ENCODE results near the gene TRIO.

TRIO gene

GRCh38 chr5:14475045-14475444 lies 331.9 kb downstream of the TRIO start:
- no peak for DNase-seq

GRCh38 chr5:14476786-14477435 lies 333.8 kb downstream of the TRIO start:
- no peak for DNase-seq

GRCh38 chr5:14479143-14479696 lies 336.1 kb downstream of the TRIO start:
- DNase-seq, result no peak

DNA sequence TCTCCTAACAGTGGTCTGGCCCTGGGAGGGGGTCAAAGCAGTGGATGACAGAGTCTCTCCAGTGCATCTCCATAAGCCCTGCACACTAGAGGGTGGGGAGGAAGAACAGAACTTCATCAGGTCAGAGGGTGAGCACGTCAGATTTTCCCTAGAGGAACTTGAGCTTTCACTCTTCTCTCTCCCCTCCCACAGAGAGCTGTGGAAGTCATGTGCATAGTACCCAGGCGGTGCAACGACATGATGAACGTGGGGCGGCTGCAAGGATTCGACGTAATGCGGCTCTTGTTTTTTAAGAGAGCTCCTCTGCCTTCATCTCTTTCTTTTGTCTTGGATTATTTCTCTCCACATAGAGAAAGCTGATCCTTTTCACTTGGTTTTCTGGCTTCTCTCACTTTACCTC lies 338.2 kb downstream of the TRIO start:
- no peak for DNase-seq

DNA sequence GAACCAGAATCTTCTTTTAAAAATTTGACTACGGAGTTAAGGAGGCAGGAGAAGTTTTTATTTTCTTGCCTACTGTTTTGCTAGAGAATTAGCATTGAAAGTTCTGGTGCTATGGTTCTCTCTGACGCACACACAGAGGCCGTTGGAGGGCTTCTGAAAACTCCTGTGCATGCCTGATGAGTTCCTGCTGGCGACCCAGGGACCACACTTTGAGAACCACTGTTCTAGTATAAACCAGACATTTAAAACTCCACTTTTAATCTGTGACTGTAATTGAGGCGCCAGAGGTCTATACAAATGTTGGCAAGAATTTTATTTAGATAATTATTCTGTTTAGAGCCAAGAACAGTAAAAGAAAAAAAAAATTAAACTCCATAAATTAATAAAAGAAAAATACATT lies 338.9 kb downstream of the TRIO start:
- no peak for DNase-seq

- no peak for DNase-seq
Measured at GRCh38 chr5:14483504-14484157, 340.5 kb downstream of the TRIO start.

DNA sequence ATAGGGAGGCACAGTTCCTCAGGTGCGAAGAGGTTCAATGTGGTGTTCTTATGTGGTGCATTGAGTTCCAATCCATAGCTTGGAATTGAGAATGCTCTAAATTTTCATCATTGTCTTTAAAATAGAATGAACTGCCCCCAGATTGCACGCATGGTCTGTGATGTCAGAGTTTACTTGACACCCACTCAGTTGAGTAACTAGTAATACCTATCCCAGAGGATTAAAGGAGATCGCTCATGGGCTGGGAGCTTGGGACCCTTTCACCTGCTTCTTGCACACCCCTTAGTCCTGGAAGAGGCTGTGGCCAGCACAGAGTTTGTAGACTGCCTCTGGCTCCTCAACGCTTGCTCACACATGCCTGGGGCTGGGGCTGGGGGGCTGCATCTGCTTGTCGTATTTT lies 343.3 kb downstream of the TRIO start:
- DNase-seq, result no peak

- DNase-seq, result no peak
Measured at GRCh38 chr5:14486996-14487896, 344.1 kb downstream of the TRIO start.

DNA sequence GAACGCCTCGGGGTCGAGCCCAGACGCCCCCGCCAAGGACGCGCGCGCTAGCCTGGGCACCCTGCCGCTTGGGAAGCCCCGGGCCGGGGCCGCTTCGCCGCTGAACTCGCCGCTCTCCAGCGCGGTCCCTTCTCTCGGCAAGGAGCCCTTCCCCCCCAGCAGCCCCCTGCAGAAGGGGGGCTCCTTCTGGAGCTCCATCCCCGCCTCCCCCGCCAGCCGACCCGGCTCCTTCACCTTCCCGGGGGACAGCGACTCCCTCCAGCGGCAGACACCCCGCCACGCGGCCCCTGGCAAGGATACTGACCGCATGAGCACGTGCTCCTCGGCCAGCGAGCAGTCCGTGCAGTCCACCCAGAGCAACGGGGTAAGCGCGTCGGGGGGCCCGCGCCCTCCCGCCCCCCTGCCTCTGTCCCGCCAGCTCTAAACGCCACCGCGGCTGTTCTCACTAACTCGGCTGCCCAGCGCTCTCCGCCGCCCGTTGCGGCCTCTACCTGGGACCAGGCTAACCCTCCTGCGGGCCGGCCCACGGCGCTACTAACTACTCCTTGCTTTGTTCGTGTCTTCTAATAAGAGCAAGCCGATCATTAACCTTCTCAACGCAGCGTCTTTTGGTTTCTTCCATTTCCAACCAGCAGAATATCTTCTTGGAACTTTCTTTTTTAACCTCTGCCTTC lies 344.9 kb downstream of the TRIO start:
- no peak for DNase-seq

DNA sequence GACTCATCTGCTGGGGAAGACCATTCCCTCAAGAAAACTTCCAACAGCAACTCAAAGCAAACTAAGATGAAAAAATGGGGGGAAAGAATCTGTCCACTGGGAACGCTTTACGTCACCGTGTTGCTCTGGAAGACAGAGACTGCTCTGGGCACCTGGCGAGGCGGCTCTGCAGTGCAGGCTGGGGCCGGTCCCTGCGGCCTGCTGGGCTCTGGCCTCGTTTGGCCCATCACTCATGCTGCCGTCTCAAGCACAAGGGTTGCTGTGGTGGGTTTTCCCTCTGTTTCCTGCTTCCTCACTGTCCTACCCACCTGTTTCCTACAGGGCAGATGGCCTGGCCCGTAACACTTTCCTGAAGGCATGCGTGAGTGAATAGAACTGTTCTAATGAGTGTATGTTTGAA lies 345.6 kb downstream of the TRIO start:
- DNase-seq, result no peak

DNA sequence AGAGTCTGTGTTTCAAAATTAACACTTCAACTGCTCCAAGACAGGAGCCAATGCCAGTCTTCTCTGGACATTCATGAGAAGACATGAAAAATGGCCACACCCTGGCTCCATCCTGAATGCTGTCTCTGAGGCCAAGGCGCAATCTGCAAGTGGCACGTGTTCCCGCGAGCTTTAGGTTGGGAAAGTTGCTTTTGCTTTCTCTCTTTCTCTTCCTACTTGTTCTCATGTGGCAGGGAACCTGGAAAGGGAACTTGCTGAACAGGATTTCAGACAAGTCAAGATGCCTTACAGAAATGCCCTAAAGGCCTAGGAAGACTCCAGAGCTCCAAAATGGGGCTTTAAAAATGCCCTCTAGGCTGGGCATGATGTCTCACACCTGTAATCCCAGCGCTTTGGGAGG lies 346.5 kb downstream of the TRIO start:
- no peak for DNase-seq

DNA sequence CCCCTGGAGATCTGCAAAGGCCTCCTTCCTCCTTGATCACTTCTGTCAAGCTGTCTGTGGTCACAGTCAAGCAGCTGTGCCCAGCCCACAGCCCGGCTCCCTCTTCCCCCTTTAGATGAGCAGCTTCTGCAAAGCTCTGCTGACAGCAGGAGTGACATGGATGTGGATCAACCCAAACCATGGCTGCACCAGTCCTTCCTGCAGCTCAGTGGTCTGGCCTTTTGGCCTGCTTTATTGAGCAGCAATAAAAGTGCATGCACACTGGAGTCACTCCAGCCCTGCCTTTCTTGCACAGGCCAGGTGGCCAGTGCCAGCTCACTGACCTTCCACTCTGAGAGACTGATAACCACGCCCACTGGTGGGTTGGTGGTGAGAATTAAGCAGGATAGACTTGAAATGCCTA lies 347.2 kb downstream of the TRIO start:
- DNase-seq, result no peak

DNA sequence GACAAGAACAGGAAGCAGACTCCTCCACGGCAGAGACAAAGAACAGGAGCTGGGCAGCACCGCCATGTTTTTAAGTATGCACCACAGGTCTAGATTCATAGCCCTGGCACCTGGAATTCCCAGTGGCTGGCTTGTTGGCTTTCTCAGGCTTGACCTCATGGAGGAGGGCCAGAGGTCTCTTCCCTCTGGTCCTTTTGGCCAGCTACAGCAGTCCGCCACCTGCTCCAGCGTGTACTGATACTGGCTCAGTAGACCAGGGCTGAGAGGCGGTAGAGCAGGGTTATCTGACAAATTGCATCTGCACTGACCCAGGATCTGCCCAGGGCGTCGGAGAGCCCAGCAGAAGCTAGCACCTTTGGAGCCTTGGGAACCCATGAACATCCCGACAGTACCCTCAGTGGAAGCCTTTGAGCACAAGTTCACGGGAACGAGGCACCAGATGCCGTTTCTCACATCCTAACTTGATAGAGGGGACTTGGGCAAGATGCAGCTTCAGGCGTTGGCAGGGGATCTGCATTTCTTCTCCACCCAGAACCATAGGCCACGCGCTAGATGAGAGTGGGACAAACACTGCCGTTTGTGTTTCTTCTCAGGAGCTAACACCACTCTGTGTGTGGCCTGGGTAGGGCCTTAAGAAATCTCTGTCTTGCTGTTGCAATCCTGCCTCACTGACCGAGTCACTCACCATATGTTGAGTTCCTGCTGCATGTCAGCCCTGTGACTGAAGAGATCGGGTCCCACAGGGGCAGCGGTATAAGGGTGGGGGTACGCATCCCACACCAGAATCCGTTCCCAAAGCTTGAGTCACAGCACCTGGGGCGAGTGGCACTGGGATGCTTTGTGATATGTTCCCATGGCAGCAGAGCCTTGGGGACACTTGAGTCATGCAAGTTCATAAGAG lies 348.1 kb downstream of the TRIO start:
- DNase-seq, result no peak

DNA sequence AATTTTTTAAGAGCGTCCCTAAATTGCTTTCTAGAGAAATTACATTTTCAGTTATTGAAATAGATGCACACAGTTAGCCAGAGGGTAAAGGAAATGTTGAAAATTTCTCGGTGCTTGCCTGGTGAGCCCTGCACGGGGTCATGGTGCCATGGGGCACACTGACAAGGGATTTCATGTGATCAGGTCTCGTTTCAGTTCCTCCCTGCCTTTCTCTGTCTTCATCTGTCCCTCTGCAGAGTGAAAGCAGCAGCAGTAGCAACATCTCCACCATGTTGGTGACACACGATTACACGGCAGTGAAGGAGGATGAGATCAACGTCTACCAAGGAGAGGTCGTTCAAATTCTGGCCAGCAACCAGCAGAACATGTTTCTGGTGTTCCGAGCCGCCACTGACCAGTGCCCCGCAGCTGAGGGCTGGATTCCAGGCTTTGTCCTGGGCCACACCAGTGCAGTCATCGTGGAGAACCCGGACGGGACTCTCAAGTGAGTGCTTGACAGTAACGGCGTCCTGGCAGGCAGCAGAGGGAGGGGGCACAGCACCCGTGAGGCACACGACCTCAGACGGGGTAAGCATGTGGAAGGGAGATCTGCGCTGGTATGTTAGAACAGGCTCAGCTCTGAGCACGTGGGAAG lies 349.3 kb downstream of the TRIO start:
- DNase-seq, result no peak

- DNase-seq, result no peak
Measured at GRCh38 chr5:14495301-14495700, 352.2 kb downstream of the TRIO start.

DNA sequence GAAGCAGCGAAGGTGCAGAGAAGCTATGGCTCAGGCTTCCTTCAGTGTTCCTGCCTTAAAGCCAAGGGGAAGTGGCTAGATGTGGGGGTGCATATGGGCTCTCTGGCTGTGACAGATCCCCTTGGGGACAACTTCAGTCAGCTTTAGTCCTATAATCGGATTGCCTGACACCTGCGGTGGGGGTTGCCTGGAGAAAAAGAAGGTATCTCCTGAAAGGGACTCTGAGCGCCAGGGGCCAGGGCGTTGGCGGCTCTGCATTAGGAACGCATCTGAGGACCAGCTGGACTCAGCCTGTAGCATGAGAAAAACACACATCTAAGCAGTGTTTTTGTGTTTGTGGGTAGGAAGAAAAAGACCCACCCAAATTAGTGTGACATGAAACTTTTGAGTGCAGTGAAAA lies 354.2 kb downstream of the TRIO start:
- no peak for DNase-seq

- DNase-seq, result no peak
Measured at GRCh38 chr5:14501353-14502293, 358.5 kb downstream of the TRIO start.

- DNase-seq, result no peak
Measured at GRCh38 chr5:14502294-14502690, 359.1 kb downstream of the TRIO start.

DNA sequence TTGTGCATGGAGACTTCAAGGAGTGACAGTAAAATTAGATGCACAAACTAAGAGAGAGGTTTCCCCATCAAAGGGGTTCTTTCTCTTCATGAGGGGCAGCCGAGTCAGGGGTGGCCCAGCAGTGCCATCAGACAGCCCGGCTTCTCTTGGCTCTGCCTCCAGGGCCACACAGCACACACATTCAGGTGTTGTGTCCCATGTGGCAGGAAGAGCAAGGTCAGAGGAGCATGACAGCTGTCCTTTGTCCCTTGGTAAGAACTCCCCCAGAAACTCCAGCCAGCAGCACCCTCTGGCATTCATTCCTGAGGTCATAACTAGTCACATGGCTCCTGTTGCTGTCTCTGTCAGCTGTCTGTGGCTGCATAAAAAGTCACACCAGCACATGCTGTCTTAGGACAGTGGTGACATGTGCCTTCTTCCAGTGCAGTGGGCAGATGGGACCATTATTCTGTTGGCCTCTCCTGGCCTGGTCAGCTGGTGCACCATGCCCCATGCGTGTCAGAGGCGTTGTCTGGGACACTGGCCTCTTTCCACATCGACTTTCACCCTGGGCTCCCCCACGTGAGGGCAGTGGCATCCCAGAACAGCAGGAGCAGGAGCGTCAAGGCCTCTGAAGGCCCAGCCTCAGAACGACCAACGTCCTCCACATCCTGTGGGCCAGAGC lies 360.0 kb downstream of the TRIO start:
- no peak for DNase-seq

Measured in NCI-H2171 (cell line).